Liver (tissue), 9 donors: ENCODE data around the gene ITGA6. TPM values are rescaled to one million over a fixed set of nuclear protein-coding genes. Genes with fewer than 3 reads are reported as not detected.

Source experiments
- DNase-seq: peaks from one replicate; pipeline ENCODE4 v3.0.0-alpha.2; 2017; ENCODE audit warnings: low spot score
- H3K27ac ChIP-seq, 2 donors: one replicate each; pipeline ENCODE4 v1.7.0; 2013; ENCODE audit warnings: inconsistent platforms in 2 of 2, low read length in 2 of 2, control low read depth in 1 of 2, low read depth in 1 of 2, mild to moderate bottlenecking in 1 of 2
- H3K27me3 ChIP-seq, 4 donors: one replicate each; pipeline versions ENCODE4 v1.6.1 to v1.7.0; 2013; ENCODE audit warnings: low read length in 3 of 4, inconsistent platforms in 1 of 4, mild to moderate bottlenecking in 1 of 4, moderate library complexity in 1 of 4; ENCODE audit not compliant: control insufficient read depth in 4 of 4, insufficient read depth in 4 of 4
- H3K36me3 ChIP-seq, 4 donors: one replicate each; pipeline versions ENCODE4 v1.6.1 to v1.7.0; 2013; ENCODE audit warnings: low read length in 3 of 4, mild to moderate bottlenecking in 3 of 4, low read depth in 1 of 4, moderate library complexity in 1 of 4; ENCODE audit not compliant: control insufficient read depth in 4 of 4, insufficient read depth in 3 of 4
- H3K4me1 ChIP-seq, 4 donors: one replicate each; pipeline versions ENCODE4 v1.6.1 to v1.7.0; 2013; ENCODE audit warnings: low read length in 3 of 4, mild to moderate bottlenecking in 3 of 4, moderate library complexity in 1 of 4; ENCODE audit not compliant: control insufficient read depth in 4 of 4, insufficient read depth in 4 of 4
- H3K4me3 ChIP-seq, 3 donors: one replicate each; pipeline versions ENCODE4 v1.6.1 to v1.7.0; 2013; ENCODE audit warnings: low read length in 3 of 3, control low read depth in 1 of 3, low read depth in 1 of 3, mild to moderate bottlenecking in 1 of 3
- H3K9ac ChIP-seq, 2 donors: one replicate each; pipeline ENCODE4 v1.7.0; 2013; ENCODE audit warnings: low read length in 2 of 2, mild to moderate bottlenecking in 2 of 2, moderate library complexity in 2 of 2, control low read depth in 1 of 2, low read depth in 1 of 2
- H3K9me3 ChIP-seq, 4 donors: one replicate each; pipeline versions ENCODE4 v1.6.1 to v1.7.0; 2013; ENCODE audit warnings: low read length in 3 of 4; ENCODE audit not compliant: control insufficient read depth in 4 of 4
- EGR1 ChIP-seq, 2 donors: IDR thresholded peaks; 2 replicates each; pipeline ENCODE4 v1.6.1; 2016 to 2018; ENCODE audit warnings: antibody characterized with exemption in 2 of 2, low read depth in 2 of 2
- FOXA1 ChIP-seq: IDR thresholded peaks from 2 replicates; pipeline ENCODE4 v1.6.1; 2016; ENCODE audit warnings: antibody characterized with exemption
- FOXA2 ChIP-seq: IDR thresholded peaks from 2 replicates; pipeline ENCODE4 v1.6.1; 2016; ENCODE audit warnings: antibody characterized with exemption
- GABPA ChIP-seq, 2 donors: IDR thresholded peaks in 1 of 2; conservative IDR thresholded peaks in 1 of 2; 2 replicates each; pipeline ENCODE4 v1.6.1; 2016; ENCODE audit warnings: antibody characterized with exemption in 2 of 2, mild to moderate bottlenecking in 1 of 2, moderate library complexity in 1 of 2
- HNF4A ChIP-seq, 2 donors: conservative IDR thresholded peaks; 2 replicates each; pipeline ENCODE4 v1.6.1; 2016; ENCODE audit warnings: antibody characterized with exemption in 2 of 2, mild to moderate bottlenecking in 2 of 2
- HNF4G ChIP-seq: IDR thresholded peaks from 2 replicates; pipeline ENCODE4 v1.6.1; 2016; ENCODE audit warnings: antibody characterized with exemption
- JUND ChIP-seq, 2 donors: IDR thresholded peaks; 2 replicates each; pipeline ENCODE4 v1.6.1; 2016; ENCODE audit warnings: antibody characterized with exemption in 2 of 2
- NR2F2 ChIP-seq: IDR thresholded peaks from 2 replicates; pipeline ENCODE4 v1.6.1; 2016; ENCODE audit warnings: antibody characterized with exemption
- RAD21 ChIP-seq, 2 donors: IDR thresholded peaks; 2 replicates each; pipeline ENCODE4 v1.6.1; 2016; ENCODE audit warnings: antibody characterized with exemption in 2 of 2, mild to moderate bottlenecking in 2 of 2
- RXRA ChIP-seq, 2 donors: IDR thresholded peaks; 2 replicates each; pipeline ENCODE4 v1.6.1; 2017 to 2018; ENCODE audit warnings: antibody characterized with exemption in 2 of 2, mild to moderate bottlenecking in 1 of 2
- SP1 ChIP-seq: IDR thresholded peaks from 2 replicates; pipeline ENCODE4 v1.6.1; 2018; ENCODE audit warnings: antibody characterized with exemption, mild to moderate bottlenecking
- TAF1 ChIP-seq: conservative IDR thresholded peaks from 2 replicates; pipeline ENCODE4 v1.6.1; 2016; ENCODE audit warnings: antibody characterized with exemption, mild to moderate bottlenecking
- YY1 ChIP-seq: IDR thresholded peaks from 2 replicates; pipeline ENCODE4 v1.6.1; 2016; ENCODE audit warnings: antibody characterized with exemption, mild to moderate bottlenecking
- WGBS: extraction: QIAGEN DNeasy Blood & Tissue Kit; methylation state at CpG from one replicate; pipeline ENCODE4 v1.1.7; 2013; 5-methylcytosine and 5-hydroxymethylcytosine counted together
- polyA plus RNA-seq, 2 donors: library from polyadenylated mRNA; stranded (reverse) in 1 of 2; unstranded in 1 of 2; fragments of 200-250 nt in 1 of 2; fragments of >200 nt in 1 of 2; fragmentation: Nextera tagmentation in 1 of 2; extraction: Ambion mirVana in 1 of 2; gene quantifications; one replicate each; pipeline versions ENCODE4 v1.2.1 to v1.2.3, GENCODE V29; 2013 to 2015
- total RNA-seq, 2 donors: library from RNA; depleted of rRNA; stranded (reverse); fragments of >200 nt; gene quantifications; one replicate each; pipeline ENCODE4 v1.2.3, GENCODE V29; 2014
- TF ChIP-seq, protein P1 (sequence below): fragments of 150-350 bp; IDR thresholded peaks from 2 replicates; pipeline ENCODE4 v1.5.1; 2017; ENCODE audit warnings: improper control_type of control experiment, low read depth, low read length; ENCODE audit not compliant: missing input control
- TF ChIP-seq, protein P2 (sequence below): IDR thresholded peaks from 2 replicates; pipeline ENCODE4 v1.6.1; 2016; ENCODE audit warnings: antibody characterized with exemption, mild to moderate bottlenecking
- TF ChIP-seq, protein P3 (sequence below): IDR thresholded peaks from 2 replicates; pipeline ENCODE4 v1.6.1; 2016; ENCODE audit warnings: antibody characterized with exemption
- TF ChIP-seq, protein P4 (sequence below): IDR thresholded peaks from 2 replicates; pipeline ENCODE4 v1.6.1; 2016; ENCODE audit warnings: antibody characterized with exemption
- TF ChIP-seq, protein P5 (sequence below): IDR thresholded peaks from 2 replicates; pipeline ENCODE4 v1.6.1; 2016; ENCODE audit warnings: antibody characterized with exemption
- donor health status: healthy.
- donor health status: healthy.
- donor health status: healthy.
- donor health status: healthy.
- donor health status: healthy.

ITGA6 gene
- total and polyA plus RNA-seq, 4 donors: 5.8 to 21.6 (median 11.4) TPM

DNA sequence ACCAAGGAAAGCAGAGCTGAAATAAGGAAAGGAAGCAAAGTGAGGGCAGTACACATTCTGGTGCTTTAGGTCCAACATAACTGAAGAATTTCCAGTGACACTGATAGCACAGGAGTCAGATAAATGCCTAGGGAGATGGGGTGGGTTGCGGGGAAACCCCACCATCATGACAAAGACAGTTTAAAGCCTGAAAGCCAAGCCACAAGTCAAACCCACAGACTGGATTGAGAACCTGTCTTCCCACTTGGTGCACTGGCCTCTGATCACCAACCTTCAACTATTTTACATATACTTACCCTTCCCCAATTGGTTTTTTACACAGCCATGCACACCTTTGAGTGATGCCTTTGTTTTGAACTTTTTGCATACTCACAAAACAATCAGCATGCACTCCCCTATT, 106.3 kb downstream of the ITGA6 start:
- 95% methylated on average over 1 of the region's 1 CpG for WGBS
- Histone ChIP-seq H3K9ac (no peak overlapping the region), H3K4me1 (no peaks in the 10 kb centered on the region), H3K9me3 (peaks cover 4 to 10% (median 6%) of the 10 kb centered on the region in 4 donors), H3K27ac (no peak overlapping the region), H3K4me3 (no peak overlapping the region), H3K36me3 (no peaks in the 10 kb centered on the region), H3K27me3 (no peaks in the 10 kb centered on the region)
- DNase-seq: no peak
- TF ChIP-seq JUND (IDR thresholded peaks at IDR 0.05) (no peak), HNF4A (conservative IDR thresholded peaks at IDR 0.05) (no peak), GABPA (IDR thresholded peaks at IDR 0.05 in 1 of 2, conservative IDR thresholded peaks at IDR 0.05 in 1 of 2) (no peak), EGR1 (IDR thresholded peaks at IDR 0.05; ENCODE audit: low read depth in 2 of 2) (no peak), SP1 (no peak), FOXA2 (no peak), RXRA (IDR thresholded peaks at IDR 0.05) (no peak), HNF4G (no peak), RAD21 (IDR thresholded peaks at IDR 0.05) (no peak), TAF1 (no peak), FOXA1 (no peak), NR2F2 (no peak), YY1 (no peak)
- TF ChIP-seq, protein P1, sequence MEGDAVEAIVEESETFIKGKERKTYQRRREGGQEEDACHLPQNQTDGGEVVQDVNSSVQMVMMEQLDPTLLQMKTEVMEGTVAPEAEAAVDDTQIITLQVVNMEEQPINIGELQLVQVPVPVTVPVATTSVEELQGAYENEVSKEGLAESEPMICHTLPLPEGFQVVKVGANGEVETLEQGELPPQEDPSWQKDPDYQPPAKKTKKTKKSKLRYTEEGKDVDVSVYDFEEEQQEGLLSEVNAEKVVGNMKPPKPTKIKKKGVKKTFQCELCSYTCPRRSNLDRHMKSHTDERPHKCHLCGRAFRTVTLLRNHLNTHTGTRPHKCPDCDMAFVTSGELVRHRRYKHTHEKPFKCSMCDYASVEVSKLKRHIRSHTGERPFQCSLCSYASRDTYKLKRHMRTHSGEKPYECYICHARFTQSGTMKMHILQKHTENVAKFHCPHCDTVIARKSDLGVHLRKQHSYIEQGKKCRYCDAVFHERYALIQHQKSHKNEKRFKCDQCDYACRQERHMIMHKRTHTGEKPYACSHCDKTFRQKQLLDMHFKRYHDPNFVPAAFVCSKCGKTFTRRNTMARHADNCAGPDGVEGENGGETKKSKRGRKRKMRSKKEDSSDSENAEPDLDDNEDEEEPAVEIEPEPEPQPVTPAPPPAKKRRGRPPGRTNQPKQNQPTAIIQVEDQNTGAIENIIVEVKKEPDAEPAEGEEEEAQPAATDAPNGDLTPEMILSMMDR: no peak
- TF ChIP-seq, protein P2, sequence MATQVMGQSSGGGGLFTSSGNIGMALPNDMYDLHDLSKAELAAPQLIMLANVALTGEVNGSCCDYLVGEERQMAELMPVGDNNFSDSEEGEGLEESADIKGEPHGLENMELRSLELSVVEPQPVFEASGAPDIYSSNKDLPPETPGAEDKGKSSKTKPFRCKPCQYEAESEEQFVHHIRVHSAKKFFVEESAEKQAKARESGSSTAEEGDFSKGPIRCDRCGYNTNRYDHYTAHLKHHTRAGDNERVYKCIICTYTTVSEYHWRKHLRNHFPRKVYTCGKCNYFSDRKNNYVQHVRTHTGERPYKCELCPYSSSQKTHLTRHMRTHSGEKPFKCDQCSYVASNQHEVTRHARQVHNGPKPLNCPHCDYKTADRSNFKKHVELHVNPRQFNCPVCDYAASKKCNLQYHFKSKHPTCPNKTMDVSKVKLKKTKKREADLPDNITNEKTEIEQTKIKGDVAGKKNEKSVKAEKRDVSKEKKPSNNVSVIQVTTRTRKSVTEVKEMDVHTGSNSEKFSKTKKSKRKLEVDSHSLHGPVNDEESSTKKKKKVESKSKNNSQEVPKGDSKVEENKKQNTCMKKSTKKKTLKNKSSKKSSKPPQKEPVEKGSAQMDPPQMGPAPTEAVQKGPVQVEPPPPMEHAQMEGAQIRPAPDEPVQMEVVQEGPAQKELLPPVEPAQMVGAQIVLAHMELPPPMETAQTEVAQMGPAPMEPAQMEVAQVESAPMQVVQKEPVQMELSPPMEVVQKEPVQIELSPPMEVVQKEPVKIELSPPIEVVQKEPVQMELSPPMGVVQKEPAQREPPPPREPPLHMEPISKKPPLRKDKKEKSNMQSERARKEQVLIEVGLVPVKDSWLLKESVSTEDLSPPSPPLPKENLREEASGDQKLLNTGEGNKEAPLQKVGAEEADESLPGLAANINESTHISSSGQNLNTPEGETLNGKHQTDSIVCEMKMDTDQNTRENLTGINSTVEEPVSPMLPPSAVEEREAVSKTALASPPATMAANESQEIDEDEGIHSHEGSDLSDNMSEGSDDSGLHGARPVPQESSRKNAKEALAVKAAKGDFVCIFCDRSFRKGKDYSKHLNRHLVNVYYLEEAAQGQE: no peak
- TF ChIP-seq, protein P3, sequence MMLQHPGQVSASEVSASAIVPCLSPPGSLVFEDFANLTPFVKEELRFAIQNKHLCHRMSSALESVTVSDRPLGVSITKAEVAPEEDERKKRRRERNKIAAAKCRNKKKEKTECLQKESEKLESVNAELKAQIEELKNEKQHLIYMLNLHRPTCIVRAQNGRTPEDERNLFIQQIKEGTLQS: no peak
- TF ChIP-seq, protein P4, sequence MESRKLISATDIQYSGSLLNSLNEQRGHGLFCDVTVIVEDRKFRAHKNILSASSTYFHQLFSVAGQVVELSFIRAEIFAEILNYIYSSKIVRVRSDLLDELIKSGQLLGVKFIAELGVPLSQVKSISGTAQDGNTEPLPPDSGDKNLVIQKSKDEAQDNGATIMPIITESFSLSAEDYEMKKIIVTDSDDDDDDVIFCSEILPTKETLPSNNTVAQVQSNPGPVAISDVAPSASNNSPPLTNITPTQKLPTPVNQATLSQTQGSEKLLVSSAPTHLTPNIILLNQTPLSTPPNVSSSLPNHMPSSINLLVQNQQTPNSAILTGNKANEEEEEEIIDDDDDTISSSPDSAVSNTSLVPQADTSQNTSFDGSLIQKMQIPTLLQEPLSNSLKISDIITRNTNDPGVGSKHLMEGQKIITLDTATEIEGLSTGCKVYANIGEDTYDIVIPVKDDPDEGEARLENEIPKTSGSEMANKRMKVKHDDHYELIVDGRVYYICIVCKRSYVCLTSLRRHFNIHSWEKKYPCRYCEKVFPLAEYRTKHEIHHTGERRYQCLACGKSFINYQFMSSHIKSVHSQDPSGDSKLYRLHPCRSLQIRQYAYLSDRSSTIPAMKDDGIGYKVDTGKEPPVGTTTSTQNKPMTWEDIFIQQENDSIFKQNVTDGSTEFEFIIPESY: no peak
- TF ChIP-seq, protein P5, sequence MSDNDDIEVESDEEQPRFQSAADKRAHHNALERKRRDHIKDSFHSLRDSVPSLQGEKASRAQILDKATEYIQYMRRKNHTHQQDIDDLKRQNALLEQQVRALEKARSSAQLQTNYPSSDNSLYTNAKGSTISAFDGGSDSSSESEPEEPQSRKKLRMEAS: no peak
